HUES64 (cell line): Measurements from ENCODE around the gene PRR30.

ENCODE experiments used
- H3K27ac ChIP-seq: 2 replicates; pipeline ENCODE4 v1.7.0; 2013; ENCODE audit warnings: low read depth, low read length, inconsistent platforms
- H3K27me3 ChIP-seq: 2 replicates; pipeline ENCODE4 v1.6.1; 2013; ENCODE audit warnings: mild to moderate bottlenecking, low read length; ENCODE audit not compliant: insufficient read depth
- H3K36me3 ChIP-seq: 2 replicates; pipeline ENCODE4 v1.6.1; 2013; ENCODE audit warnings: mild to moderate bottlenecking, low read length; ENCODE audit not compliant: insufficient read depth
- H3K4me1 ChIP-seq: 2 replicates; pipeline ENCODE4 v1.6.1; 2013; ENCODE audit warnings: mild to moderate bottlenecking, low read length, moderate library complexity; ENCODE audit not compliant: insufficient read depth
- H3K4me3 ChIP-seq: 2 replicates; pipeline ENCODE4 v1.5.1; 2013; ENCODE audit warnings: mild to moderate bottlenecking, low read length, moderate library complexity
- H3K9ac ChIP-seq: 2 replicates; pipeline ENCODE4 v1.6.1; 2013; ENCODE audit warnings: mild to moderate bottlenecking, low read depth, low read length
- H3K9me3 ChIP-seq: 2 replicates; pipeline ENCODE4 v1.6.1; 2013; ENCODE audit warnings: low read depth, low read length; ENCODE audit not compliant: insufficient read depth
- WGBS: fragments of 150-250, 120-280 bp; methylation state at CpG from one replicate; pipeline ENCODE4 v1.1.7; 2013; ENCODE audit warnings: missing lambda C conversion rate; 5-methylcytosine and 5-hydroxymethylcytosine counted together

PRR30 gene

GRCh38 chr2:27094353-27094984 is 44.7 kb downstream of the PRR30 start:
- 92% methylated on average over 24 of the region's 24 CpGs for WGBS
- H3K4me3 ChIP-seq, result no peak overlapping the region
- H3K9ac ChIP-seq, result no peak overlapping the region
- no peaks in the 10 kb centered on the region for H3K36me3 ChIP-seq
- no peaks in the 10 kb centered on the region for H3K27me3 ChIP-seq
- no peak overlapping the region for H3K27ac ChIP-seq
- H3K9me3 ChIP-seq, result no peaks in the 10 kb centered on the region
- H3K4me1 ChIP-seq, result peaks cover 4% of the 10 kb centered on the region; the same call in 1 of the 2 replicates

- 85% methylated on average over 6 of the region's 6 CpGs for WGBS
- no peaks in the 10 kb centered on the region for H3K9me3 ChIP-seq
- H3K4me1 ChIP-seq, result peaks cover 4% of the 10 kb centered on the region; the same call in 1 of the 2 replicates
- H3K27me3 ChIP-seq, result no peaks in the 10 kb centered on the region
- H3K27ac ChIP-seq, result no peak overlapping the region
- H3K9ac ChIP-seq, result no peak overlapping the region; the same call in 1 of the 2 replicates
- no peaks in the 10 kb centered on the region for H3K36me3 ChIP-seq
- H3K4me3 ChIP-seq, result no peak overlapping the region
These were observed 45.5 kb downstream of the PRR30 start for GRCh38 chr2:27093430-27094352.

GRCh38 chr2:27092696-27093429 is 46.3 kb downstream of the PRR30 start:
- Histone ChIP-seq H3K36me3 (no peaks in the 10 kb centered on the region), H3K9me3 (no peaks in the 10 kb centered on the region), H3K27ac (no peak overlapping the region), H3K4me3 (no peak overlapping the region), H3K9ac (no peak overlapping the region; the same call in 1 of the 2 replicates), H3K4me1 (peaks cover 4% of the 10 kb centered on the region; the same call in 1 of the 2 replicates), H3K27me3 (peaks cover under 1% of the 10 kb centered on the region; the same call in 1 of the 2 replicates)
- WGBS, result 82% methylated on average over 10 of the region's 10 CpGs

- H3K27ac ChIP-seq, result no peak overlapping the region
- no peaks in the 10 kb centered on the region for H3K36me3 ChIP-seq
- peaks cover 8% of the 10 kb centered on the region; the same call in 1 of the 2 replicates for H3K4me1 ChIP-seq
- no peak overlapping the region for H3K4me3 ChIP-seq
- WGBS, result 84% methylated on average over 25 of the region's 25 CpGs
- H3K9ac ChIP-seq, result no peak overlapping the region
- H3K9me3 ChIP-seq, result no peaks in the 10 kb centered on the region
- H3K27me3 ChIP-seq, result peaks cover 8% of the 10 kb centered on the region
These were observed 47.2 kb downstream of the PRR30 start for GRCh38 chr2:27091746-27092695.

- peaks cover 24% of the 10 kb centered on the region for H3K27me3 ChIP-seq
- no peaks in the 10 kb centered on the region for H3K36me3 ChIP-seq
- no peaks in the 10 kb centered on the region for H3K9me3 ChIP-seq
- H3K4me1 ChIP-seq, result 0 out of 2 replicates have a peak, but pooled peaks cover 5% of the 10 kb centered on the region
- WGBS, result 92% methylated on average over 14 of the region's 14 CpGs
- H3K9ac ChIP-seq, result no peak overlapping the region
- H3K4me3 ChIP-seq, result no peak overlapping the region
- no peak overlapping the region for H3K27ac ChIP-seq
These were observed 49.9 kb downstream of the PRR30 start for GRCh38 chr2:27089111-27089954.

GRCh38 chr2:27088634-27089033 is 50.6 kb downstream of the PRR30 start:
- no peaks in the 10 kb centered on the region for H3K36me3 ChIP-seq
- 0 out of 2 replicates have a peak, but pooled peaks cover 5% of the 10 kb centered on the region for H3K4me1 ChIP-seq
- H3K27ac ChIP-seq, result no peak overlapping the region
- no peak overlapping the region for H3K4me3 ChIP-seq
- H3K9ac ChIP-seq, result no peak overlapping the region
- H3K9me3 ChIP-seq, result no peaks in the 10 kb centered on the region
- 90% methylated on average over 6 of the region's 6 CpGs for WGBS
- peaks cover 24% of the 10 kb centered on the region for H3K27me3 ChIP-seq

GRCh38 chr2:27087823-27088410 is 51.3 kb downstream of the PRR30 start:
- H3K36me3 ChIP-seq, result no peaks in the 10 kb centered on the region
- peaks cover 24% of the 10 kb centered on the region for H3K27me3 ChIP-seq
- no peak overlapping the region for H3K4me3 ChIP-seq
- H3K9me3 ChIP-seq, result no peaks in the 10 kb centered on the region
- 92% methylated on average over 5 of the region's 5 CpGs for WGBS
- H3K9ac ChIP-seq, result no peak overlapping the region
- H3K4me1 ChIP-seq, result 0 out of 2 replicates have a peak, but pooled peaks cover 5% of the 10 kb centered on the region
- H3K27ac ChIP-seq, result no peak overlapping the region
